ENCODE measurements around the gene ADAMTS1.

ADAMTS1 gene

GRCh38 chr21:26844258-26845065 lies 747 bp downstream of the ADAMTS1 start:
- DNase-seq (ENCODE audit: low read depth in 3 of 3): no peak

GRCh38 chr21:26843933-26844257 lies 1.3 kb downstream of the ADAMTS1 start:
- DNase-seq (ENCODE audit: low read depth in 3 of 3): no peak

GRCh38 chr21:26842974-26843932 lies 2.0 kb downstream of the ADAMTS1 start:
- DNase-seq (ENCODE audit: low read depth in 3 of 3): no peak

GRCh38 chr21:26842300-26842699 lies 2.9 kb downstream of the ADAMTS1 start:
- DNase-seq (ENCODE audit: low read depth in 3 of 3): no peak

GRCh38 chr21:26840912-26841311 lies 4.3 kb downstream of the ADAMTS1 start:
- no peak for DNase-seq (ENCODE audit: low read depth in 3 of 3)

- no peak for DNase-seq (ENCODE audit: low read depth in 3 of 3)
Measured at GRCh38 chr21:26840201-26840600, 5.0 kb downstream of the ADAMTS1 start.

- DNase-seq (ENCODE audit: low read depth in 3 of 3): no peak
Measured at GRCh38 chr21:26837539-26837938, 7.7 kb downstream of the ADAMTS1 start.

- DNase-seq (ENCODE audit: low read depth in 3 of 3): no peak
Measured at GRCh38 chr21:26836528-26836927, 8.7 kb downstream of the ADAMTS1 start.

DNA sequence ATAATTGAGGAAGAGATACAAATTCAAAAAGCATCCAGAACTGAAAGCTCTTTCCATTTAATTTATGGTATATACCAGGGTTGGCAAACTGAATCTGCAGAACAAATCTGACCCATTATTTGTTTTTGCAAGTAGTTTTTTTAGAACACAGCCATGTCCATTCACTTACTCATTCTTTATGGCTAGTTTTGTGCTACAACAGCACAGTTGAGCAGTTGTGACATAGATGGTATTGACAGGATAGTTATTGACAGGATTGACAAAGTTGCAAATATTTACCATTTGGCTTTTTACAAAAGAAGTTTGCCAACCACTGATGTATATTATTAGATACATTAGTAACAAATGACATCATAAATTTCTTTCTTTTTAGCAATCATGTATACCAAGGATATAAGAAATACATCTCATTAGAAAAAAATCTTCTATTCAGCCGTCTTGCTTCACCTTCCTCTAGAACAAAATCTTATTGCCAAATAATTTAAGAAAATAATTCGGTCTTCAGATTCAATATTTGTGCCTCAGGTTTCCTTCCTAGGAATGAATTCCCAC lies 9.4 kb downstream of the ADAMTS1 start:
- DNase-seq (ENCODE audit: low read depth in 3 of 3): no peak

DNA sequence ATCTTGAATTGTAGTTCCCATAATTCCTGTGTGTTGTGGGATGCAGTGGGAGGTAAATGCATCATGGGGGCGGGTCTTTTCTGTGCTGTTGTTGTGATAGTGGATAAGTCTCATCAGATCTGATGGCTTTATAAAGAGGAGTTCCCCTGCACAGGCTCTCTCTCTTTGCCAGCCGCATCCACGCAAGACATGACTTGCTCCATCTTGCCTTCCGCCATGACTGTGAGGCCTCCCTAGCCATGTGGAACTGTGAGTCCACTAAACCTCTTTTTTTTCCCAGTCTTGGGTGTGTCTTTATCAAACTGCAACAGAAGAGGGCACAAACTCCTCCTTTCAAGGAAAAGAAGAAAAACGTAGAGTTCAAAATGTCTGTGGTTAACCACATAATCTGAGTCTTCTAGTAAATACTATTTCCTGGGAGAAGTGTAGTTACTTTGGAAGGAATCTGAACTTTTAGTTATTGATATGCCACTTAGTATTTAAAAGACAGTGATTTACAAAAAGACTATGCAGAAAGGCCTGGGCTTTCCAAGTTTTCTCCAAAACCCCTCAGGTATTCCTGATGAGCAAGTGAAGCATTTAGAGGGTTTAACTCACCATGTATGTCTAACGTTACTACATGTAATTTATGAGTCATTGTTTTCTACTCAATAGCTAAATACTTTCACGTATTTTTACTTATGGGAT lies 10.0 kb downstream of the ADAMTS1 start:
- no peak for DNase-seq (ENCODE audit: low read depth in 3 of 3)

- no peak for DNase-seq (ENCODE audit: low read depth in 3 of 3)
Measured at GRCh38 chr21:26834181-26834905, 10.9 kb downstream of the ADAMTS1 start.

- DNase-seq (ENCODE audit: low read depth in 3 of 3): no peak
Measured at GRCh38 chr21:26833460-26833939, 11.7 kb downstream of the ADAMTS1 start.

DNA sequence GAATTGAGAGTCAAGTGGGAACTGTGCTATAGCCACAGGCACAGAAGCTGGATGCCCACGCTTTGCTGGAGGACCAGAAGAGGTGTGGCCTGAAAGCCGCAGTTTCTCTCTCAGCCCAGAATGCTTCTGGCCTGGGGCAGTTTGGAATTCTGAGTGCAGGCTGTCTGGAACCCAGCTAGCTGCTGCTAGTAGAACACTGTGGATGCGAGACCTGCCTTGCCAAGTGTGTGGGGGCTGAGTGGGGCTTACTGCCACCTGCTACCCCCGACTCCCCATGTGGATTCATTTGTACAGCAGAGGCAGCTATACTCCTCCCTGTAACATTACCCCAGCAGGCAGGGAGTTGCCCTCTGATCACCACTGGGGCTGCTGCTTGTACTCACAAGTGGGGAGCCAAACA lies 12.2 kb downstream of the ADAMTS1 start:
- no peak for DNase-seq (ENCODE audit: low read depth in 3 of 3)

GRCh38 chr21:26832546-26832945 lies 12.7 kb downstream of the ADAMTS1 start:
- no peak for DNase-seq (ENCODE audit: low read depth in 3 of 3)

GRCh38 chr21:26826801-26827200 lies 18.4 kb downstream of the ADAMTS1 start:
- no peak for DNase-seq (ENCODE audit: low read depth in 3 of 3)

- DNase-seq (ENCODE audit: low read depth in 3 of 3): no peak
Measured at GRCh38 chr21:26820509-26820908, 24.7 kb downstream of the ADAMTS1 start.

GRCh38 chr21:26819740-26820324 lies 25.4 kb downstream of the ADAMTS1 start:
- no peak for DNase-seq (ENCODE audit: low read depth in 3 of 3)

DNA sequence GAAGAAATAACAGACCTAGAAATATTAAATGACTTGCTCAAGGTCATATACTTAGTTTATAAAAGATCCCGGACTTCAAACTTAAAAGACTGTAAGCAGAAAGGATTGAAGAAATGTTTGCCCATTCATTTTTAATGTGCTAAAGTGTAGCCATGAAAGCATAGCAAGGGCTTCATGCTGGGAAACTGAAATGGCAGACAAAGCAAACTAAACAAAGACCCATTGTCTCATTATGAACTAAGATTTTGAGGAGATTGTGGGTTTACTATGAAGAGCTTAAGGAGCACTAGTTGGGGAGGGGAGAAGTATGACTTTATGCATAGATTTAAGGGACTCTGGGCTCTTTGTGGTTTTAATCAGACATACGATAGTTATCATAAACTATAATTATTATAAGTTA lies 26.3 kb downstream of the ADAMTS1 start:
- DNase-seq (ENCODE audit: low read depth in 3 of 3): no peak

DNA sequence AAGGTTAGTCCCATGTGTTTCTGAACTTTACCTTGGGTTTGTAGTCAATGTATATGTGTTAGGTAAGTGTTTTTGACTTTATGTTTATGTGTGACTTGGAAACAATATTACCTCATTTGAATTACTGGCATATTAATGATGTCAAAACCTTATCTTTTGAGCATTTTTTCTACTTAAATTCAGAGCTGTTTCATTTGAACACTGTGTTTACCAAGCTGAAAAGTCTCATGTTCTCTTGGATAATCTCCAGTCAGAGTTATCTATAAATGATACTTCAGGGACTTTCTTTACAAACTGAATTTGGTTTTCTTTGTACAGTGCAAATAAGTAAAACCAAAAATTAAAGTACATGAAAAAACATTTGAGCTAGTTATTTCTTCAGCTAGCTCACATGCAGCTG lies 30.0 kb downstream of the ADAMTS1 start:
- DNase-seq (ENCODE audit: low read depth in 3 of 3): no peak

DNA sequence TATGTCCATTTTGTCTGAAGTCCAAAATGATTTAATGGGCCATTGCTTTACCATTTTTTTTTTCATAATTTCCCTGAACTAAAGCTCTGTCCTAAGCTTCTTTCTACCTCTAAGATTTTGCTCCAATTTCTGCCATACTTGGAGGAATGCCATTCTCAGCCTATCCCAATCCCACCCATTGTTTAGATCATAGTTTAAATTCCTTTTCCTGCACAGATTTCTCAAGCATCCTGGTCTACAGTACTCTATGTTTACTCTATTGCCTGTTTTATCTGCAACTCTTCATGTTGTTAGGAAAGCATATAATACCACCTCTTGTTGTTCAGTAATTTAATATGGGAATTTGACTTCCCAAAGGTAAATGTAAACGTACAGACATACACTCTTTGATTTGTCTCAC lies 30.8 kb downstream of the ADAMTS1 start:
- no peak for DNase-seq (ENCODE audit: low read depth in 3 of 3)
